GM12865 (cell line): Measurements from ENCODE around the gene GRSF1.
"Not testable (repeated sequence)": the region's sequence is repeated elsewhere in the genome, so short reads cannot be mapped to it uniquely, and the experiment has no call there.

Experiments used
- DNase-seq: peaks from one replicate; pipeline ENCODE4 v3.0.0; 2010; ENCODE audit warnings: low read depth
- H3K4me3 ChIP-seq: 2 replicates; pipeline ENCODE4 v1.5.1; 2011; ENCODE audit warnings: mild to moderate bottlenecking, low read depth, low read length, control low read depth
- TF ChIP-seq, protein P1 (sequence below): IDR thresholded peaks from 2 replicates; pipeline ENCODE4 v1.5.1; 2011; ENCODE audit warnings: low read length, control low read depth, low read depth, inconsistent platforms; ENCODE audit not compliant: insufficient read depth; ENCODE audit errors: missing control alignments

Gene GRSF1

DNA sequence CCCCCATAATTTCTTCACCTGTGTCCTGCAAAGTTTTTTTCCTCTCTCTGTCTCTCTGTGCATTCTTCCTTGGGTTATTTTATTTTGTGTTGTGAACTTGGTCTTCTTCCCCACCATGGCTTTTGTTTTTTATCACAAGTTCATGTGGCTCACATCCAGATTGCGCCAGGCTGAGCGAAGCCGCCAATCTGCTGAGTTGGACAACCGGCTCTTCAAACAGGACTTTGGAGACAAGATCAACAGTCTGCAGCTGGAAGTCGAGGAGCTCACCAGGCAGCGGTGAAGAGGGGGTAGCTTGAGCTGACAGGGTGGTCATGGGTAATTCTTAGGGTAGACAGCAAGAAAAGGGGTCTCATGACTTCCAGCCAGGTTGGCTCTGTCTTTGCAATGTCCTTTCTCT, 46.1 kb downstream of the GRSF1 start:
- TF ChIP-seq, protein P1, sequence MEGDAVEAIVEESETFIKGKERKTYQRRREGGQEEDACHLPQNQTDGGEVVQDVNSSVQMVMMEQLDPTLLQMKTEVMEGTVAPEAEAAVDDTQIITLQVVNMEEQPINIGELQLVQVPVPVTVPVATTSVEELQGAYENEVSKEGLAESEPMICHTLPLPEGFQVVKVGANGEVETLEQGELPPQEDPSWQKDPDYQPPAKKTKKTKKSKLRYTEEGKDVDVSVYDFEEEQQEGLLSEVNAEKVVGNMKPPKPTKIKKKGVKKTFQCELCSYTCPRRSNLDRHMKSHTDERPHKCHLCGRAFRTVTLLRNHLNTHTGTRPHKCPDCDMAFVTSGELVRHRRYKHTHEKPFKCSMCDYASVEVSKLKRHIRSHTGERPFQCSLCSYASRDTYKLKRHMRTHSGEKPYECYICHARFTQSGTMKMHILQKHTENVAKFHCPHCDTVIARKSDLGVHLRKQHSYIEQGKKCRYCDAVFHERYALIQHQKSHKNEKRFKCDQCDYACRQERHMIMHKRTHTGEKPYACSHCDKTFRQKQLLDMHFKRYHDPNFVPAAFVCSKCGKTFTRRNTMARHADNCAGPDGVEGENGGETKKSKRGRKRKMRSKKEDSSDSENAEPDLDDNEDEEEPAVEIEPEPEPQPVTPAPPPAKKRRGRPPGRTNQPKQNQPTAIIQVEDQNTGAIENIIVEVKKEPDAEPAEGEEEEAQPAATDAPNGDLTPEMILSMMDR = no peak
- no peak for DNase-seq

DNA sequence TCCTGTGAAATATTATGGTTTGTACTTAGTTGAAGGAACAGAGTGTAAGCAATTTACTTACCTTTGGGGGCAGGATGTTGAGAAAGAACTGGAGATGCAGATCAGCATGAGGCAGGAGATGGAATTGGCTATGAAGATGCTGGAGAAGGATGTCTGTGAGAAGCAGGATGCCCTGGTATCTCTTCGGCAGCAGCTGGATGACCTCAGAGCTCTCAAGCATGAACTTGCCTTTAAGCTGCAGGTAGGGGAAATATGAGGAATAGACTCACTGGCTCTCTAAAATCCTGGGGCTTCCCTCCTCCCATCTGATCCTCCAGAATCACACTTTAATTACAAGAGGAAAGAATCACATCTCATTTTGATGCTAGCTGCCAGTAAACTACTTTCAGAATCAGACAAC, 51.0 kb downstream of the GRSF1 start:
- TF ChIP-seq, protein P1 = no peak
- no peak for DNase-seq
- H3K4me3 ChIP-seq = no peak overlapping the region

More for the DNA sequence above, 46.1 kb downstream of the GRSF1 start:
- no peak overlapping the region for H3K4me3 ChIP-seq

DNA sequence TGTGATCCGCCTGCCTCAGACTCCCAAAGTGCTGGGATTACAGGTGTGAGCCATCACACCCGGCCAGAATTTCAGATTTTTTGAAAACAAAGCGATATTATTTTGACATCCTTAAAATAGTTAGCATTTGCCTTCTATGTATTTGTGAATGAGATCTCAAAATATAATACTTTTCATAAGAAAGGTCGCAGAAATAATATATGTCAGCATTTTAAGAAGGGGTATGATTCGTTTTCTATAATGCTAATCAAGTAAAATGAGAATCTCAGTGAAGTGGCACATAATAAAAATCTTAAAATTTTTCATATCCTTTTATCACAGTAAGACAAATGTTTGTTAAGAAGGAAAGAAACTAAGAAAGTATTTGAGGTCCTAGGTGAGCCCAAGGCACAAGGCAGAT, 52.2 kb downstream of the GRSF1 start:
- no peak for DNase-seq
- no peak overlapping the region for H3K4me3 ChIP-seq
- TF ChIP-seq, protein P1 = no peak

DNA sequence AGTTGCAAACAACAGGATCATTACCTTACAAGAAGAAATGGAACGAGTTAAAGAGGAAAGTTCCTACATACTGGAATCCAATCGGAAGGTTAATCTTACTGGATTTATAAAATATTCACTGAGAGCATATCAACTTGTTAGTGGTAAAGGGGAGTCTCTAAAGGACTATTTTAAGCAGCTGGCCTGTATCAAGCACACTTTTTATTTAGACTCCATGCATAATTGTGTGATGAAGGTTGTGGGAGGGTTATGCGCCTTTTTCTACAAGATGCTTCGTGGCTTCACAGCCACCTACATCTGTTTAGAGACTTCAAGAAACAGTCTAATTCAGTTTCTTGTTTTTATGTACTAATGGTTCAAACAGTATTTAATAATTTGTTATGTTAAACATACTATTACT, 56.6 kb downstream of the GRSF1 start:
- DNase-seq = no peak
- TF ChIP-seq, protein P1 = no peak
- H3K4me3 ChIP-seq = no peak overlapping the region

DNA sequence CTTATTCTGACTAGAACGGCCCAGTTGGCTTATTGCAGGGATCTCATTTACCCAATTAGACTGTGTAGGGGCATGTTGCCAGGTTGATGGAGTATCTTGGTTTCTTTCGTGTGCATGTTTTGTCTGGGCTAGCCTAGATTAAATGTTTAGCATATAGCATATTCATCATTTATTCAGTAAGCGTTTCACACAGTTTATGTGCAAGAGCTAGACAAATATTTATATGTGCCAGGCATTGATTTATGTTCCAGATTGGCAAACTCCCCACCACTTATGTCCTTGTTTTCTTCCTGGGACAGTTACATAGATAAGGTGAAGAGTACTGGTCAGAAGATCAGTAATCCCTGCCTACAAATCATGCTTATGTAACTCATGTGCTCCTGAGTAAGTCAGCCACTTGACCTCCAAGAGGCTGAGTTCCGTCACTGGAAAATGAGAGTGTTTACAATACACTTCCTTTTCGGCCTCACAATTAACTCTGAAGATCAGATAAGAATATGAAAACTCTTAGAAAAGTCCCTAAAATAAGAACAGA, 60.7 kb downstream of the GRSF1 start:
- TF ChIP-seq, protein P1 = no peak
- DNase-seq = no peak

DNA sequence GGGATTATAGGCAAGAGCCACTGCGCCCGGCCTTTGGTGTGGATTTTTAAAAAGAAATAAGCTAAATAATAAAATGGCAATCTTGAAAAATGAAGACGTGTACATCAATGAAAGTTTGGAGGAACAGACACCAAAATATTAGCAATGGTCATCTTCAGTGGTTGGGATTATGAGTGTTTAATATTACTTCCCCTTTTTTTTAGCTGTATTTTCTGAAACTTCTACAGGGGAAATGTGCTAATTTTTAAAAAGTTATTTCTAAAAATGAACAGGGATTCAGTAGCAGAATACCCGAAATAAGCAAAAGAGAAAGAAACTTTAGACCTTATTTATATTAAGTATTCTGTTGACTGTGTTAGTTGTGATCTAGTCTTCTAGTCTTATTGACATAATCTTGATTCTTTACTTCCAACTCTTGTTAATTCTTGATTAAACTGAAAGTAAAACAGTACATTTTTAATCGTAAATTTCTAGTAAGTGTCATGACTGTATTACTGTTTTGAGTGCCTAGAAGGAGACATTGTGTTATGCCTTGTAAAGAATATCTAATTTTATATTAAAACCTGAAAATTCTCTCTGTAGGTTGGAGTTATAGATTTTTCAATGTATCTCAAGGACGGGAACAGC, 66.6 kb downstream of the GRSF1 start:
- TF ChIP-seq, protein P1 = no peak
- DNase-seq = peak; percentile 10
- H3K4me3 ChIP-seq = peak overlapping the region; percentile 15; the same call in 1 of the 2 replicates

More for the DNA sequence above, 60.7 kb downstream of the GRSF1 start:
- H3K4me3 ChIP-seq = no peak overlapping the region

DNA sequence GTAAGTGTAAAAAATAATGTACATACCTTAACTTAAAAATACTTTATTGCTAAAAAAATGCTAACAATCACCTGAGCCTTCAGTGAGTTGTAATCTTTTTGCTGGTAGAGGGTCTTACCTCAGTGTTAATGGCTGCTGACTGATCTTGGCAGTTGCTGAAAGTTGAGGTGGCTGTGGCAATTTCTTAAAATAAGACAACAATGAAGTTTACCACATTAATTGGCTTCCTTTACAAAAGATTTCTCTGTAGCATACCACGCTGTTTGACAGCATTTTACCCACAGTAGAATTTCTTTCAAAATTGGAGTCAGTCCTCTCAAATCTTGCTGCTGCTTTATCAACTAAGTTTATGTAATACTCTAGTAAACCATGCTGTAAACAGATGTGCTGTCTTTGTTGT, 70.3 kb downstream of the GRSF1 start:
- not testable (repeated sequence) for DNase-seq, H3K4me3 ChIP-seq
